Calu3 (cell line): ENCODE measurements around the gene HDAC4. TPM values are rescaled to one million over a fixed set of nuclear protein-coding genes. Genes with fewer than 3 reads are reported as not detected.

Experiments used
- BruUV-seq: library from RNA; stranded (reverse); fragments of 400-500 nt; replicated peaks from 2 replicates; lab custom pipeline; 2021; lab: Mats Ljungman, UMichigan
- CTCF ChIA-PET: fragments of 300-600 bp; sonication (Branson Sonifier 250); formaldehyde crosslinking; loops from one replicate; lab custom pipeline; 2022; ENCODE audit warnings: antibody characterized with exemption; lab: Charles Lee
- DNase-seq: peaks from one replicate; pipeline ENCODE4 v3.0.0; 2022
- H3K27ac Mint-ChIP-seq: one replicate; pipeline ENCODE4 v1.8.0; 2022; ENCODE audit warnings: mixed read lengths; ENCODE audit not compliant: unreplicated experiment
- H3K27me3 Mint-ChIP-seq: one replicate; pipeline ENCODE4 v1.8.0; 2022; ENCODE audit warnings: mixed read lengths; ENCODE audit not compliant: unreplicated experiment
- H3K36me3 Mint-ChIP-seq: one replicate; pipeline ENCODE4 v1.8.0; 2022; ENCODE audit warnings: mild to moderate bottlenecking, moderate library complexity, mixed read lengths; ENCODE audit not compliant: insufficient read depth, unreplicated experiment
- H3K4me1 Mint-ChIP-seq: one replicate; pipeline ENCODE4 v1.8.0; 2022; ENCODE audit warnings: mild to moderate bottlenecking, low read depth, mixed read lengths; ENCODE audit not compliant: unreplicated experiment
- H3K4me3 Mint-ChIP-seq: one replicate; pipeline ENCODE4 v1.8.0; 2022; ENCODE audit warnings: mild to moderate bottlenecking, low read depth, moderate library complexity, mixed read lengths; ENCODE audit not compliant: unreplicated experiment
- H3K9me3 Mint-ChIP-seq: one replicate; pipeline ENCODE4 v1.8.0; 2022; ENCODE audit warnings: low read depth, mixed read lengths; ENCODE audit not compliant: unreplicated experiment
- intact Hi-C: fragments of 100-400 bp; cut with micrococcal nuclease; formaldehyde crosslinking; loops from one replicate; pipeline ENCODE4 v1.10.0; 2022; ENCODE audit not compliant: unreplicated experiment
- total RNA-seq: library from RNA; stranded (reverse); gene quantifications from 2 replicates; pipeline ENCODE4 v1.2.3, GENCODE V29; 2022
- TF ChIP-seq, protein P1 (sequence below): fragments of 200-600 bp; IDR thresholded peaks from one replicate; pipeline ENCODE4 v1.8.0; 2022; ENCODE audit warnings: antibody characterized with exemption; ENCODE audit not compliant: unreplicated experiment

HDAC4 gene
- total RNA-seq, 1 experiment from 2014 or later, result 39.6 TPM

DNA sequence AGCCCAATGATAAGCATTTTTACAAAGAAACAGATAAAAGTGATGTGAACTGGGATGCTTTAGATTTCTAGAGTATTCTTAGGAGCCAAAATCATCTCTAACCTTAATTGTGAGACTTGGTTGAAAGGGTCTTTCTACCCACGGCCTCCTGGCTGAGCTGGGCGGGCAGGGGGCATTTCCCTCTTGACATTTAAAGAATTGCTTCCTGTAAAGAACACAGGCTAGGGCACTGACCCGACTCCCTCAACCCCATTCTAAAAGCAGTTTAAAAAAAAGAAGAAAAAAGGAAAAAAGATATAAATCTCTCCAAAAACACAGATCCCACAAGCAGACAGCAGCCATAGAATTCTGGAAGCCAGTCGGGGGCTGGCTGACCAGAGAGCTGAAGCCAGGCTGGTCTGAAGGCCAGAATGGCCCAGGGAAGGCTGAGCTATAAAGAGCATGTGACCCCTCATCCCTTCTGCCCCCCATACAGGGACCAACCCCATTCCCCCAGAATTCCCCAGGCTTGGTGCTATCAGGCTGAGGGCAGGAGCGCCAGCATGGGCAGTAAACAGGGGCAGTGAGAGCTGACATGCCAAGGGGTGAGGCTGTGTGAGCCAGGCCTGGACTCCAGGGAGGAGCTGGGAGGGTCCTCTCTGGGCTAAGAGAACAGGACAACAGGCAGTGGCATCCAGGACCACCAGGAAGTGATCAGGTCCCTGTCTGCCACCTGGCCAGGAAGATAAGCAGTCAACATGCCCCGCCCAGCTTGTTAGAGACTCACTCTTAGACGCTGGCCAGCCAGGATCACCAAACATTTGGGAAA lies 188.5 kb downstream of the HDAC4 start:
- H3K36me3 Mint-ChIP-seq, result no peaks in the 10 kb centered on the region
- no peaks in the 10 kb centered on the region for H3K27me3 Mint-ChIP-seq
- H3K4me3 Mint-ChIP-seq, result no peak overlapping the region
- CTCF ChIA-PET, result interaction anchor here (0.7 kb wide), 1 partner anchor 9 kb away, joined by 3 read pairs; no protein-coding TSS in a partner anchor
- no TSS peak for BruUV-seq
- DNase-seq, result no peak
- intact Hi-C loops, result no loop called here
- H3K27ac Mint-ChIP-seq, result no peak overlapping the region
- TF ChIP-seq, protein P1, sequence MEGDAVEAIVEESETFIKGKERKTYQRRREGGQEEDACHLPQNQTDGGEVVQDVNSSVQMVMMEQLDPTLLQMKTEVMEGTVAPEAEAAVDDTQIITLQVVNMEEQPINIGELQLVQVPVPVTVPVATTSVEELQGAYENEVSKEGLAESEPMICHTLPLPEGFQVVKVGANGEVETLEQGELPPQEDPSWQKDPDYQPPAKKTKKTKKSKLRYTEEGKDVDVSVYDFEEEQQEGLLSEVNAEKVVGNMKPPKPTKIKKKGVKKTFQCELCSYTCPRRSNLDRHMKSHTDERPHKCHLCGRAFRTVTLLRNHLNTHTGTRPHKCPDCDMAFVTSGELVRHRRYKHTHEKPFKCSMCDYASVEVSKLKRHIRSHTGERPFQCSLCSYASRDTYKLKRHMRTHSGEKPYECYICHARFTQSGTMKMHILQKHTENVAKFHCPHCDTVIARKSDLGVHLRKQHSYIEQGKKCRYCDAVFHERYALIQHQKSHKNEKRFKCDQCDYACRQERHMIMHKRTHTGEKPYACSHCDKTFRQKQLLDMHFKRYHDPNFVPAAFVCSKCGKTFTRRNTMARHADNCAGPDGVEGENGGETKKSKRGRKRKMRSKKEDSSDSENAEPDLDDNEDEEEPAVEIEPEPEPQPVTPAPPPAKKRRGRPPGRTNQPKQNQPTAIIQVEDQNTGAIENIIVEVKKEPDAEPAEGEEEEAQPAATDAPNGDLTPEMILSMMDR, result no peak
- peaks cover 9% of the 10 kb centered on the region for H3K4me1 Mint-ChIP-seq
- H3K9me3 Mint-ChIP-seq, result no peaks in the 10 kb centered on the region

DNA sequence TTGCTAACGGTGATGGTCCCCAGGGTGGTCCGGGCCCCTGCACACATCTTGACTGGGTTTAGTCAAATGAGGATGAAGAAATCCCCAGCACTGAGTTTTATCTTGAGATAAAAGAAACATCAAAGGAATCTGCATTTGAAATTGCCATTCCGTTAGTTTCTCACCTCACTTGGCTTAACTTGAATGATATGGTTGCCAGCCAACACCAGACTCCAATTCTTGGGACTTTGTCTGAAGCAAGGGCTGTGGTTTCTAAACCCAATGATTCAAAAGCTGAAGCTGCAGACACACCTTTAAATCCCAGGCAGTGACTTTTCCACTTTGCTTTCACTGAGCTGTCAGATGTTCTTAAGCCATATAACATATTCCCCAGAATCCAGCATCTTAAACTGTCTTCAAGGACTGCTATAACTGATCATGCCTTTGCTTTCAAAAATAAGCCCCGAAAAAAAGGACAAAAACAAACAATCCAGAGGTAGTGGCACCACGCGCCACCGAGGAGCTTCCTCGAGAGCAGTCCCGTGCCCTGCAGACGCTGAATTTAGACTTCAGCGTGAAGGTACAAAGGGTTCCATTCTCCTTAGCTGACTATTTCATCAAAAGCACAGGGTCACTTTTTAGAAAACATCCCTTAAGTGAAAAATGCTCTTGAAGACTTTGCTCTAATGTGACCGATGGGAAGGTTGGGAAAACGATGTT lies 189.3 kb downstream of the HDAC4 start:
- Mint-ChIP-seq H3K36me3 (no peaks in the 10 kb centered on the region), H3K4me1 (peaks cover 9% of the 10 kb centered on the region), H3K27me3 (no peaks in the 10 kb centered on the region), H3K4me3 (no peak overlapping the region), H3K9me3 (no peaks in the 10 kb centered on the region), H3K27ac (no peak overlapping the region)
- intact Hi-C loops, result no loop called here
- DNase-seq, result no peak
- no TSS peak for BruUV-seq
- TF ChIP-seq, protein P1, result no peak
- CTCF ChIA-PET, result interaction anchor here (0.7 kb wide), 1 partner anchor 10 kb away, joined by 3 read pairs; no protein-coding TSS in a partner anchor

DNA sequence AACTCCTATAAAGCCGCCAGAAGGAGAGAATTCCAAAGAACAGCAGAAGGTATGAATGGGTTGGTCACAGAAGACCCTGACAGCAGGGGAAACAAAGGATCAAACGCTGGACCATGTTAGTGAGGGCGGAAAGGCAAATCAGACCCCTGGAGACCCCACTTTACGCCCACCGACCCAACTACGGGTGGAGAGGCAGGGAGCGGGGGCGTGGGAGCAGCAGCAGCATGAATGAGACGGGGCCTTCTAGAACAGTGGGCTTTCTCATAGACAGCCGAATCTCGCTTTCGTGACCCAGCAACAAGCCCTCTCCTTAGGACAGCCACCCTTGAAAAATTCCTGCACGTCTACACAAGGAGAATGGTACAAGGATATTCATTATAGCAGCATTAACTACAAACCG lies 191.0 kb downstream of the HDAC4 start:
- Mint-ChIP-seq H3K9me3 (no peaks in the 10 kb centered on the region), H3K27ac (no peak overlapping the region), H3K4me1 (peaks cover 9% of the 10 kb centered on the region), H3K4me3 (no peak overlapping the region), H3K36me3 (no peaks in the 10 kb centered on the region), H3K27me3 (no peaks in the 10 kb centered on the region)
- DNase-seq, result no peak
- TF ChIP-seq, protein P1, result no peak
- BruUV-seq, result no TSS peak
- CTCF ChIA-PET, result no interaction called here
- intact Hi-C loops, result no loop called here

DNA sequence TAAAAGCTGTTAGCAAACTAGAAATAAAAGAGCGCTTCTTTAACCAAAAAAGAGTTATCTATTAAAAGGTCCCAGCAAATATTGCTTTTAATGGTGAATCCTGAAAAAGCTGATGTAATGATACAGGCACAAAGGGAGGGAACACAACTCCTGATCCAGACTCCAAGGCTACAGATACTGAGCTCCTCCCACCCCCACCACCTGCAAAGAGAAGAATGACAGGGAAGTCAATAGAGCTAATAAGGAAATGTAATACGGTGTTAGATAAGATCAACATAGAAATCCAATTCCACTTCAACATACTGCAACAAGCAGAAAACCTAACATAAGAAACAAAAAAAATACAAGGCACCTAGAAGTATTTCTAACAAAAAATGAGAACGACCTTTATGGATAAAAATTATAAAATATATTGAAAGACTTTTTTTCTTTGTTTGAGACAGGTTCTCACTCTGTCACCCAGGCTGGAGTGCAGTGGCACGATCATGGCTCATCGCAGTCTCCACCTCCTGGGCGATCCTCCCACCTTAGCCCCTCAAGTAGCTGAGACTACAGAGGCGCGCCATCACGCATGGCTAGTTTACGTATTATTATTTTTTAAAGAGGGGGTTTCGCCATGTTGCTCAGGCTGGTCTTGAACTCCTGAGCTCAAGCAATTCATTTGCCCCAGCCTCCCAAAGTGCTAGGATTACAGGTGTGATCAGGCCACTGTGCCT lies 192.2 kb downstream of the HDAC4 start:
- TF ChIP-seq, protein P1, result no peak
- H3K36me3 Mint-ChIP-seq, result no peaks in the 10 kb centered on the region
- H3K9me3 Mint-ChIP-seq, result no peaks in the 10 kb centered on the region
- intact Hi-C loops, result no loop called here
- no peak for DNase-seq
- no peak overlapping the region for H3K27ac Mint-ChIP-seq
- no TSS peak for BruUV-seq
- CTCF ChIA-PET, result interaction anchor here (0.6 to 1.0 kb wide), 2 partner anchors 39 to 46 kb away, joined by 3 read pairs; no protein-coding TSS in a partner anchor
- H3K4me1 Mint-ChIP-seq, result peaks cover 9% of the 10 kb centered on the region
- H3K27me3 Mint-ChIP-seq, result no peaks in the 10 kb centered on the region
- no peak overlapping the region for H3K4me3 Mint-ChIP-seq
